Fibroblast of skin of right quadriceps (primary cell): ENCODE data around the gene MZF1.

Experiments used
- DNase-seq: peaks from one replicate; pipeline ENCODE4 v3.0.0-alpha.2; 2013

Gene MZF1

GRCh38 chr19:58569943-58570670 lies 3.0 kb downstream of the MZF1 start:
- no peak for DNase-seq

DNA sequence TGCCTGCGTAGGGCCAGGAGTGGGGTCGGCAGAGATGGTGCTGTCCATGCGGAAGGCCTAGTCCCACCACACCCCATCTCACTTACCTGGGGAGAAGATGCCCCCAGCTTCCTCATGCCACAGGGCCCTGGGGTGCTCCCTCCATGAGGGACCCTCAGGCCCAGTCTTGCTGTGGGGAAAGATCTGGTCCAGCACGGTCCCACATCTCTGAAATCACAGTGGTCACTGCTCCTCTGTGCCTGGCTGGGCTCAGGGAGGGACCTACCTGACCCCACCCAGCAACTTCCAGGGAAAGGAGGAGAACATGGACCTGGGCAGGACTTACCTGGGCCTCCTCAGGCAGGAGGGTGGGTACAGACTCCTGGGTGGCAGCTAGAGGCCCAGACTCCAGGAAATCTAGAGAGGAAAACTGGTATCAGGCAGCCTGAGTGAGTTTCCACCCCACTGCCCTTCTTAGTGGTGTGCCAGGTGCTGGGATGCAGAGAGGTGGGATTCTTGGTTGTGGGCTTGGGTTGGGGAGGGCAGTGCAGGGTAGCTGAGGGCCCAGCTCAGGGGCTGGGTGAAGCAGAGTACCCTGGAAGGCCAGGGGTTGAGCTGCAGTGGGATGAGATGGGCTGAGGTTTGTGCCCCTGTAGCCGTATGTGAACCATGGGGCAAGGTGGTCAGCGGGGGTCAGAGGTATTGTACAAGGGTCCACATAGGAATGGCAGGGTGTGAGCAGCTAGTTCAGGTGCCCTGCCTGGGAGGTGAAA lies 3.8 kb downstream of the MZF1 start:
- no peak for DNase-seq

DNA sequence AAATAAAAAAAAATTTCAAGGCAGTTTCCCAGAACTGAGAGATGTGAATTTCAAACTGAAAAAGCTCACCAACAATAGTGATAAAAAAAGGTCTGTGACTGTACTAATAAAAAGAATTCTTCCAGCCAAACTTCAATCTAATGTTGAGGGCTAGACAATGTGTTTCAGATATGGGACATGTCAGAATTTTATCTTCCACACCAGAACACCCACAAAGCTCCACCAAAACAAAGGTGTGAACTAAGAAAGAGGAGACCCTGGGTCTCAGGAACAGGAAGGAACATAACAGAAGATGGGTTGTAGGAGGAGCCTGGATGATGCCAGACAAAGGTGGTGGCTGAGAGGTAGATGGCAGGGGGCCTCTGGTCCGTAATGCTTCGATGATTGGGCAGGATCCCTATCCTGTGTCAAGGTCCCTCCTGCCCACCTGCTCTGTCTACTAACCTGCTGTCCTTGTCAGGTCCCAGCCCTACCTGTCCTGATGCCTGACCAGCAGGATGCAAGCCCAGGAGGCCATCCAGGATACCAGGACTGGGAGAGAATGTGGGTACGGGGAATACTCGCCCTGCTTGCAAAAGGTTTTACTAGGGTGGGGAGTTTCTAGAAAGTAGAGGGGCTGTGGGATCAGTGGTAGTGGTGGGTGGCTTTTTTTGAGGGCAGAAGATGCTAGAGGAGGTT lies 4.5 kb downstream of the MZF1 start:
- no peak for DNase-seq

GRCh38 chr19:58566989-58567388 lies 6.1 kb downstream of the MZF1 start:
- no peak for DNase-seq

- DNase-seq = no peak
These were observed 9.3 kb downstream of the MZF1 start for GRCh38 chr19:58563823-58564222.

- DNase-seq = no peak
These were observed 10.0 kb downstream of the MZF1 start for GRCh38 chr19:58563034-58563573.

DNA sequence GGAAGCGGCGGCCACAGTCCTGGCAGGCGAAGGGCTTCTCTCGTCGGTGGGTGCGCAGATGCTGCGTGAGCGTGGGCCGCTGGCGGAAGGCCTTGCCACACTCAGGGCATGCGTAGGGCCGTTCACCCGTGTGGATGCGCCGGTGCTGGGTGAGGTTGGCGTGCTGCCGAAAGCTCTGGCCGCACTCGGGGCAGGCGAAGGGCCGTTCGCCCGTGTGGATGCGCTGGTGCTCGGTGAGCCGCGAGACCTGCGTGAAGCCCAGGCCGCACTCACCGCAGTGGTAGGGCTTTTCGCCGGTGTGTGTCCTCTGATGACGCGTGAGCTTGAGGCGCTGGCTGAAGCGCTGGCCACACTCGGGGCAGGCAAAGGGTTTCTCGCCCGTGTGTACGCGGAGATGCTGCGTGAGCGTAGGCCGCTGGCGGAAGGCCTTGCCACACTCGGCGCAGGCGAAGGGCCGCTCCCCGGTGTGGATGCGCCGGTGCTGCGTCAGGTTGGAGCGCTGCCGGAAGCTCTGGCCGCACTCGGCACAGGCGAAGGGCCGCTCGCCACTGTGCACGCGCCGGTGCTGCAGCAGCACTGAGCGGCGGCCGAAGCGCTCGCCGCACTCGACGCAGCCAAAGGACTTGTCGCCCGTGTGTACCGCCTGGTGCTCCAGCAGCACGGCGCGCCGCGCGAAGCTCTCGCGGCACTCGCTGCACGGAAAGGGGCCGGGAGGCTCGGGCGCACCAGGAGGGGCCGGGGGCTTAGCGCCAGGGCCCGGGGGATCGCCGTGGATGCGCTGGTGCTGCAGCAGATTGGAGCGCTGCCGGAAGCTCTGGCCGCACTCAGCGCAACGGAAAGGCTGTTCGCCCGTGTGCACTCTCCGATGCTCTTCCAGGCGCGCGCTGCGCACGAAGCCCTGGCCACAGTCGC lies 10.8 kb downstream of the MZF1 start:
- DNase-seq = peak; percentile 27

DNA sequence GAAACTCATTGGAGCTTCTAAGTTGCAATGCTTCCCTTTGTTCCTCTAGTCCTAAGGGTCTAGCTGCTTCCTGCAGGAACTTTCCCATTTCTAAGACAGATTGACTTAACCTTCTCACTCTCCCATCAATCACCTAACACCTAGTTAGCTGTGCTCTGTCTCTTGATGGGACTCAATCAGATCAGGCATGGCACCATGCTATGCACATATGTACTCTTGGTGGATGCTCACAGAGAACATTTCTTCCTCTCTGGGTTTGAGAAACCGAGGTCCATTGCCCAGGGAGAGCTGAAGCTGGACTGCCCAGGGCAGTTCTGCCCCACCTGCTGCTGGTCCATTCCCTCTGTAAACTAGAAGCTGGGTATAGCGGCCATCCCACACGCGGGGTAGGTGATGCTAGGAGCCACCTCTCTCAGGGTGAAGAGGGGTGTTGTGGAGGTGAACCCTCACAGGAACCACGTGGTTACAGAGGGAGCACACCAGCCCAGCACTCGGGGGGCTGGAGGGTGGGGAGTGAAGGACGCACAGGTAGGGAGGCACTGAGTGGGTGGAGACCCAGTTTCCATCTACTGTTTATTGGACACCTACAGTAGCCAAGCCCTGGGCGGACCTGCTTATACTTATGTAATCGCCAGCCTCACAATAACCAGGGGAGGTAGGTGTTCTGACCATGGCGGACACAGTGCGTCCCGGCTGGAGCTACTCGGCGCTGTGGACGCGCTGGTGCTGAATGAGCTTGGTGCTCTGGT lies 11.6 kb downstream of the MZF1 start:
- no peak for DNase-seq

GRCh38 chr19:58560921-58561320 lies 12.2 kb downstream of the MZF1 start:
- no peak for DNase-seq

DNA sequence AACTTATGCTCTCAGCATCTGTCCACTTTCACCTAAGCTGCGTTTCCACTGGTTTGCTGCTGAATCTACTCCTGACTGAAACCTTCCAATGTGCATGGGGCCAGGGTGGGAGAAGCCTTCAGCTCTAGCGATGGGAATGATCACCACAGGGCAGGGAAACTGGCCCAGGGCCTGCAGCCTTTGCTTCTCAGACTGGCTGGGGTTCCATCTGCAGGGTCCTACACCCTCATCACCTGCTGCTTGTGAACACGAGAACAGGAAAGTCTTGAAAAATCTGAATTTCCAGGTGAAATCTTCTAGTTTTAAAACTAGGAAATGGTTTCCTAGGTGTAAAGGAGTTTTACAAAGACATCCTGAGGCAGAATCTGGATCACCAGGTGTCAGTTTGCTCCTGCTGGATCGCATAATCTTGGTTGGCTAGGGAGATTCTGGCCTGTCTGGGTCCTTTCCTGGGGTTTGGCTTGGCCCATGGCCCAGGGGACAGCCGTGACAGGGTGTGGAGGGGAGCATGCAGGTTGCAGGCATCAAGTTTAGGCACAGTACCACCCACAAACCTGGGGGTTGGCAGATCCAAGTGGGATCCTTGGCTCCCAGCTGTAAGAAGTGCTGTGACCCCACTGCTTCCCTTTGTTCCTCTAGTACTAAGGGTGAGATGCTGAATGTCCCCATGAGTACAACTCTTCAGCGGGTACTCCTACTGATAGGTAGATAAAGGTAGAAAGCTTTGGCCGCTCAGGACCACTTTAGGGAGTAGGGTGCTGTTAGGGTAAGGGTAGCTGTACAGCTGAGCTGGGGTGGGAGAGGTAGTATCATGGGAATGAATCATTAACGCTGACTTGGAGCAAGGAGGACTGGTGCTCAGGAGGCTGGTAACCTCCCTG lies 12.9 kb downstream of the MZF1 start:
- no peak for DNase-seq

- peak; percentile 90 for DNase-seq
These were observed 13.7 kb downstream of the MZF1 start for GRCh38 chr19:58559275-58560006.

- DNase-seq = peak; percentile 98
These were observed 14.4 kb downstream of the MZF1 start for GRCh38 chr19:58558623-58559274.

DNA sequence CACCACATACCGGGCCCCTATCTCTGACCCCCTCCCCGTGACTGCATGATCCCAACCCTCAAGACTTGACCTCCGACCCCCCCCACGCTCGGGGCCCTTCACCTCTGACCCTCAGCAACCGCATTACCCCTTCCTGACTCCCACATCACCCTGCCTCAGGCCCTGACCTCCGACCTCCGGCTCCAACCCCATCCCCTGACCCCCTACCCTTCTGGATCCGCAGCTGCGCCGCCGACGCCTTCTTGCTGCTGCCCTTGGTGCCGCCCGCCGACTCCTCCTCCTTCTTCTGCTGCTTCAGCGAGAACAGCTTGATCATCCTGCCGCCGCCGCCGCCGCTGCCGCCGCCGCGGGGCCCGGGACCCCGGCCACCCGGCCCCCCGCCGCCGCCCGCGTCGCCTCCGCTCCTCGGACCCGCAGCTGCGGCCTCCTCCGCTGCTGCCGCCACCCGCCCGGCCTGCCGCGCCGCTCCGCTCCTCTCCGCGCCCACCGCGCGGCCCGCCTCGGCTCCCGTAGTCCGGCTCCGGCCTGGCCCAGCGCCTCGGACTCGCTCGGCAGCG lies 15.0 kb downstream of the MZF1 start, which contains the start of gene UBE2M:
Gene UBE2M (minus strand): TSS at position 546 of the 557 bp plus-strand sequence. CDS start 230 bp downstream, at position 316.
- peak; percentile 28 for DNase-seq

DNA sequence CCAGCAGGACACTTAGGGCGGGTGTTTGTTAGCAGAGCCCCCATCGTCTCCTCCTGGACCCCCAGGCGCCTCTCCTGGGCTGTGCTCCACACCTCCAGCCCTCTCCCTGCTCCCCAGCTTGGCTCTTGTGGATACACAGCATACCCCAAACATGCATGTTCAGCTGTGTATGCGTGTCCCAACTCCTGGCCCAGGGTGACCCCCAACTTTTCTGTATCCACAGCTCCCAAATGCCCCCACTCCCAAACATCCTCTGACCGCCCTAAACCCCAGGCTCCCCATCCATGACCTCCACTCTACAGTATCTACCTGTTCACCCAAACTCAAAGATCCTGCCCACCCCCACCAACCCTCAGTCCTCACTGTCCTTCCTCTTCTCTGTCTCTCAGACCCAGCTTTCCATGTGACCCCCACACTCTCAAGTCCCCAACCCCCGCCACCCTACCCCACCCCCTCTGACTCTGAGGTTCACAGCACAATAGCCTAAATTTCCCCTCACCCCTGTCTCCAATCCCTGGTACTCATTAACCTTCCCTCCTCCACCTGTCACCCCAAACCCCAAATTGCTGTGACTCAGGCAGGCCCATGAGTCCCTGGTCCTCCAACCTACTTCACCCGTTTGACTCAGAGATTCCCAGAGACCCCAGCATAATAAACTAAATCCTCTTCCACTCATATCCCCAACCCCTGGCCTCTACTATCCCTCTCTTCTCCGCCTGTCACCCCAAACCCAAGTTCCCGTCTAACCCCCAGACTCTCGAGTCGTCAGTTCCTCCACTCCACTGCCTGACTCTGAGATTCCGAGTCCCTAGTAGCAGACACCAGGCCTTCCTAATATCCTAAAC lies 15.7 kb downstream of the MZF1 start:
- no peak for DNase-seq

- no peak for DNase-seq
These were observed 16.4 kb downstream of the MZF1 start for GRCh38 chr19:58556622-58557220.

GRCh38 chr19:58555920-58556621 lies 17.1 kb downstream of the MZF1 start:
- DNase-seq = no peak

DNA sequence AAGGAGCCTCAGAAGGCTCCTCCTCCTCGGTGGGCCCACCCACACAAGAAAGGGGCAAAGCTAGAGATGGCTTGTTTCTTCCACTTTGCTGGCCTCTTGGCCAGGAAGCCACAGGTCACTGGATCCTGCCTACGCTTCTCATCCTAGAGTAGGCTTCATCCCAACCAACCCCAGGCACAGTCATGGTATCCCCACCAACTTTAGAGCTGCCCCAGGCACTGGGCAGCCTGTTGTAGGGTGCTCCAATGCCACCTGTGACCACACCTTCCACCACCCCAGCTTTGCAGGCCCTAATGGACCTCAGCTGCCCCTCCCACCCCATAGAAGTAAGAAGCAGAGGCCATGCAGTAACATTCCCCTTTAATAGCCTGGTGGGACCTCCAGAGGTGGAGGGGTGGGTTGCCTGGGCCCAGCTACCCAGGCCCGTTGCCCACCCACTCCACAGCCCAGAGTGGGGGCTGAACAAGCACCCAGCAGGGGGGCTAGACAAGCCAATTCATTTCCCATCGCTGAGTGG lies 17.7 kb downstream of the MZF1 start:
- DNase-seq = no peak
